GM21515 (cell line): ENCODE measurements around the gene HPSE2.
"Not testable (repeated sequence)": the region's sequence is repeated elsewhere in the genome, so short reads cannot be mapped to it uniquely, and the experiment has no call there.

ENCODE experiments used
- ATAC-seq: cut with Tn5 transposase; IDR thresholded peaks from one replicate; pipeline ENCODE4 v1.9.1; 2021; ENCODE audit not compliant: unreplicated experiment

HPSE2 gene

DNA sequence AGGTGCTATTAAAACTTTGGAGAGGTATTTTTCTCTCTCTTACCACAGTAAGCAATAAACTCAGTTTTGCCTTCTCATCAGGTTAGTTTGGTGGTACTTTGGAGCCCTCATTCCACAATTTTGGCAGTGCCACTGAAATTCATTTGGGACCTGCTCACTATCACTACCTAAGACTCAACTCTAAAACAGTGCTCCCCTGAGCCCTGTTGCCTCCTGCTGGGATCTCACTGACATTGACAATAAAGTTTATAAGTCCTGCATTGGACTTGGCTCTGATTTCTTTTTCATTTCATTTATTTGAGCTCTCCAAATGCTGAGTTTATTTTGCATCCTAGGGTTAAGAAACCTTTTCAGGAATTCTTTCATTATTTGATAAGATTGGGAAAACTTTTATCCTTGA is 658.1 kb downstream of the HPSE2 start:
- no peak for ATAC-seq

DNA sequence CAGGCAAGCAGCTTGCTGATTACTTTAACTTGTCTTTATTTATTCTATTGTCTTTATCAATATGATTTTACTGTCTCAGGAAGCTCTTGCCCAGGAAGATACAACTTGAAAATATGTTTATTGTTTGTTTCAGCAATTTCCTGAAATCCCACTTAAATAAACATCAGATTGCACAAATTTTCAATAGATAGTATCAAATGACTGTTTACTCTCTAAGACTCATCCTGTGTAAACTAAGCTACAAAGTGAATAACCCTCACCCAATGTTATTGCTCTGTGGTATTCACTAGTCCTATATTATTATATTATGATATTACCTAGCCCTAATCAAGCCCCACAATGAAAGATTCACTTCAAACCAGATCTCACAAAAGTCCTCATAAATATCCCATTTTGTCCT is 658.5 kb downstream of the HPSE2 start:
- ATAC-seq = no peak

GRCh38 chr10:98576096-98576495 is 659.6 kb downstream of the HPSE2 start:
- ATAC-seq = no peak

- ATAC-seq = no peak
Observed at GRCh38 chr10:98572594-98572993, 663.1 kb downstream of the HPSE2 start.

DNA sequence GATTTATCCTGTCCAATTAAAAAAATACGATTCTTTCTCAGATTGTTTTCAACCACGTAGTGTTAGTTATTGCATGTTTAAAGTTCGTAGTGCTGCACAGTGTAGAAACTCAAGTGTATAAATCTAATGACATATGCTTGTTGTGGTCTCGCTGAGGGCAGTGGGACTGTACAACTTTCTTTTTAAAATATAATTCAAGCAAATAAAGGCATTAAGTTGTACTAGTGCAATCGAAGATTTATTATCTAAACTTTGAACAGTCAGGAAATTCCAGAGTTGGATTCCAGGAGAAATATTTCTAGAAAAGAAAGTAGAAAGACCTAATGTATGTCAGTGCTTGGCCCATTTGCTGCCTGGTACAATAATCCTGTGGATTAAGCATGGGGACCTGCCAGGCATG is 664.8 kb downstream of the HPSE2 start:
- ATAC-seq = no peak

GRCh38 chr10:98569853-98570252 is 665.8 kb downstream of the HPSE2 start:
- no peak for ATAC-seq

DNA sequence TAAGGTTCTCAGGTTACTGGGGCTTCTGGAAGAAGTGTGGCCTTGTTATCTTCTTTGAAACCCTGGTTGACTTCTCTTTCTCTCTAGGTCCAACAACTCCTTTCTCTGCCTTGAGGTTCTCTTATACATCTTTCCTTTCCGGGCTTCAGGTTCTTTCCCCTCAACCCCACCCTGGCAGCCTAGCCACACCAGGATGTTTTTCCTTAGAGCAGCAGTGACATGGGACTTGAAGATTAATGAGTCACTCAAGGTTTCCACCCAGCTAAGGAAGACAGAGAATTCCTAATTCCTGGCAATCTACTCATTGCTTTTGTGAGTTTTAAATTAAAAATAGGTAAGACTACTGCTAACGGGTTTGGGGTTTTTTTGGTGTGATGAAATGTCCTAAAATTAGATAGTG is 667.1 kb downstream of the HPSE2 start:
- no peak for ATAC-seq

- no peak for ATAC-seq
Observed at GRCh38 chr10:98567391-98568133, 668.1 kb downstream of the HPSE2 start.

- ATAC-seq = no peak
Observed at GRCh38 chr10:98563811-98564210, 671.8 kb downstream of the HPSE2 start.

DNA sequence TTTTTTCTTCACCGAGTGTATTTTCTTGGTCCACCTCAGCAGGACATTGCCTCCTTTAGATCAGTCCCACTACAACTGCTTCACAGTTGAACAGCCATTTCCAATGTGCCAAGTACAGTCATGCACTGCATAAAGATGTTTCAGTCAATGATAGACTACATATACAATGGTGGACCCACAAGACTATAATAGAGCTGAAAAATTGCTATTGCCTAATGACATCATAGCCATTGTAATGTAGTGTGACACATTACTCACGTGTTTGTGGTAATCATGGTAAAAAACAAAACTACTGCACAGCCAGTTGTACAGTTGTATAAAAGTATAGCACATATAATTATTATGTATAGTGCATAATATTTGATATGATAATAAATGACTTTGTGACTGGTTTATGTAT is 675.1 kb downstream of the HPSE2 start:
- no peak for ATAC-seq

GRCh38 chr10:98556061-98556460 is 679.6 kb downstream of the HPSE2 start:
- ATAC-seq = no peak

- no peak for ATAC-seq
Observed at GRCh38 chr10:98555021-98555619, 680.5 kb downstream of the HPSE2 start.

GRCh38 chr10:98541561-98541960 is 694.1 kb downstream of the HPSE2 start:
- ATAC-seq = not testable (repeated sequence)

GRCh38 chr10:98539578-98539977 is 696.1 kb downstream of the HPSE2 start:
- ATAC-seq = no peak

GRCh38 chr10:98538472-98538871 is 697.2 kb downstream of the HPSE2 start:
- no peak for ATAC-seq

GRCh38 chr10:98536551-98536950 is 699.1 kb downstream of the HPSE2 start:
- no peak for ATAC-seq

GRCh38 chr10:98533746-98534445 is 701.8 kb downstream of the HPSE2 start:
- ATAC-seq = no peak

- no peak for ATAC-seq
Observed at GRCh38 chr10:98533241-98533640, 702.4 kb downstream of the HPSE2 start.

DNA sequence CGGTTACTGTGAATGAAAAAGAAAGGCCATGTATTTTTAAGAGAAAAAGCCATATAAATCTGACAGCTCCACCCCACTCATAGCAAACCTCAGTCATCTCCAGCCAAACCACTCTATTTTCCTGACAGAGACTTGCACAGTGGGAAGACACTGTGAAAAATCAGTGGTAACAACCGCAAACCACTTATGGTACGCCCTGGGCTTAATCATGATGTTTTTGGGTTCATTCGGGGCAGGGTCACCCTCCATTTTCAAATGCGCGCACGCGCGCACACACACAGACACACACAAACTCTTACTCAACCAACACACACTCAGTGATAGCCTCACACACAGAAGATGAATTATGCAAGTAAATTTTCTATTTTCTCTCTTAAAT is 706.9 kb downstream of the HPSE2 start:
- no peak for ATAC-seq

DNA sequence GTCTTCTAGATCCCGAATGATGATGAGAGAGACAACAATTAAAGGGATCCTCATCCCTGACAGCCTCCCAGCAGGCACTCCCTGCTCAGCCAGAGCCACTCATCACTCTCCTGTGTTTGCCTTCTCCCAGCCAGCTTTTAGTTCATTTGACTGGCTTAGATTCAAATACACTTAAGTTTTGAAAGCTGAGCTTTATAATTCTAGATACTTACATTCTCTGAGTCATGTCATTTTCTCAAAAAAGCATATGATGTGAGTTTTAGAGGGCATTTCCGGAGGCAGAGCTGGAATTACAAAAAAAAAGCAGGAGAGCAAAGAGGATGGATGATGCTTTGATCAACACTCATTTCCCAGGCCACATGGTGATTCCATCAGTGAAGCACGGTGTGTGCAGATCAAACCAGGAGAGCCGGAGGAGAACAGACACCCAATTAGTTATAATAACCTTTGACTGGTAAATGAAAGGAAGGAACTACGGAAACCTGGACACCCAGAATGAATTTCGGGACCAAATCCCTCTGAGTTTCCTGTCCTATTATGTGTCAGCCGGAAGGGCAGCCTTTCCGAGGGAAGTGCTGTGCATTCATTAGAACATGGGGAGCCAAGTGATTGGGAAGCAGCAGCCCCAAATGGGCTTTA is 707.4 kb downstream of the HPSE2 start:
- ATAC-seq = no peak

DNA sequence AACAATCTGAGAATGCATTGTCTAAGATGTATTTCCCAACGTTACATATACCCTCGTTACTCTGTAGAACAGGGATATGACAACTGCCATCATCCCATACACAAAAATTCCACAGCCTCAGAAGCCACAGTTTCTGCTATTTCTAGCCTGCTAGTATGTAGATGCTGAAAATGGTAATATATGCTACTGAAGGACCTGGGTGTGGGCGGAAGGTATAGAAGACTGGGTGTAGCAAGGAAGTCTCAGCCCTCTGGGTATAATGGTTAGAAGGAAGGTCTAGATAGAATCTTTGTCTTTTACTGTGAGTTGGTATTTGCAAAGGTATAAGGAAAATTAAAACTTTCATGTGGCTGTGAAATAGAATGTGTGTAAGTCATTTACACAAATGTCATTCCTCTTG is 709.7 kb downstream of the HPSE2 start:
- no peak for ATAC-seq

GRCh38 chr10:98524124-98524523 is 711.5 kb downstream of the HPSE2 start:
- no peak for ATAC-seq
